ENCODE results near the gene CDKN1A.
A peak's percentile ranks its signal among the peaks of the same experiment; 100 is the strongest.

The CDKN1A gene

DNA sequence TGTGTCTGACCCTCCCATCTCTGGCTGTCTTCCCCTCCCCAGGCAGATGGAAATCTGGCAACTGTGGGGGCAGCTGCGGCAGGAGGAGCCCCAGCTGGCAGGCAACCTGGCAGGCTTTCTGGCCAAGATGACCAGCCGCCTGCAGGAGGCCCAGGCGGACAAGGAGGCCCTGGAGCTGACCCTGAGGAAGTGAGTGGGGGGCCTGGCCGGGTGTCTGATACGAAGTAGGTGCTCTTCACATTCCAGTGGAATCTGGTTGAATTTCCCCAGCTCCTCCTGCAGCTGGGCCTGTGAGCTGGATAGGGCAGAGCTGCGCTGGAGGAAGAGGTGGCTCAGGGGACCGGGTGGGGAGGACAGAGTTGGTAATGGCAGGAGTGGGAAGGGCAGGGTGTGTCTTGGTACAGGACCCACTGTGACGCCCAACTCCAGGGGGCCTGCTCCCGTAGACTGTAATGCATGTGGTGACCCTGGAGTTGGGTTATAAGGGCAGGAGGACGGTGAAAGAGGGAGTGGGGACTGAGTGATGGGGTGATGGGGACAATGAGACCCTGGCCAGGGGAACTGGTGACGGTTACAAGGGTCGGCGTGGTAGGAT is 38.8 kb downstream of the CDKN1A start:
- Histone ChIP-seq H3K36me3 (ENCODE audit: control insufficient read depth, insufficient read depth, low read length) (no peaks in the 10 kb centered on the region), H3K4me3 (replicated peaks; ENCODE audit: low read depth, low read length) (no peak overlapping the region), H3K27me3 (replicated peaks; ENCODE audit: control insufficient read depth, insufficient read depth, low read length) (no peaks in the 10 kb centered on the region)
- TF ChIP-seq, protein P1, sequence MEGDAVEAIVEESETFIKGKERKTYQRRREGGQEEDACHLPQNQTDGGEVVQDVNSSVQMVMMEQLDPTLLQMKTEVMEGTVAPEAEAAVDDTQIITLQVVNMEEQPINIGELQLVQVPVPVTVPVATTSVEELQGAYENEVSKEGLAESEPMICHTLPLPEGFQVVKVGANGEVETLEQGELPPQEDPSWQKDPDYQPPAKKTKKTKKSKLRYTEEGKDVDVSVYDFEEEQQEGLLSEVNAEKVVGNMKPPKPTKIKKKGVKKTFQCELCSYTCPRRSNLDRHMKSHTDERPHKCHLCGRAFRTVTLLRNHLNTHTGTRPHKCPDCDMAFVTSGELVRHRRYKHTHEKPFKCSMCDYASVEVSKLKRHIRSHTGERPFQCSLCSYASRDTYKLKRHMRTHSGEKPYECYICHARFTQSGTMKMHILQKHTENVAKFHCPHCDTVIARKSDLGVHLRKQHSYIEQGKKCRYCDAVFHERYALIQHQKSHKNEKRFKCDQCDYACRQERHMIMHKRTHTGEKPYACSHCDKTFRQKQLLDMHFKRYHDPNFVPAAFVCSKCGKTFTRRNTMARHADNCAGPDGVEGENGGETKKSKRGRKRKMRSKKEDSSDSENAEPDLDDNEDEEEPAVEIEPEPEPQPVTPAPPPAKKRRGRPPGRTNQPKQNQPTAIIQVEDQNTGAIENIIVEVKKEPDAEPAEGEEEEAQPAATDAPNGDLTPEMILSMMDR (IDR thresholded peaks at IDR 0.05; ENCODE audit: insufficient read depth, low read length, poor library complexity, severe bottlenecking) = no peak
- no peak for DNase-seq (ENCODE audit: extremely low read depth, insufficient read length)

DNA sequence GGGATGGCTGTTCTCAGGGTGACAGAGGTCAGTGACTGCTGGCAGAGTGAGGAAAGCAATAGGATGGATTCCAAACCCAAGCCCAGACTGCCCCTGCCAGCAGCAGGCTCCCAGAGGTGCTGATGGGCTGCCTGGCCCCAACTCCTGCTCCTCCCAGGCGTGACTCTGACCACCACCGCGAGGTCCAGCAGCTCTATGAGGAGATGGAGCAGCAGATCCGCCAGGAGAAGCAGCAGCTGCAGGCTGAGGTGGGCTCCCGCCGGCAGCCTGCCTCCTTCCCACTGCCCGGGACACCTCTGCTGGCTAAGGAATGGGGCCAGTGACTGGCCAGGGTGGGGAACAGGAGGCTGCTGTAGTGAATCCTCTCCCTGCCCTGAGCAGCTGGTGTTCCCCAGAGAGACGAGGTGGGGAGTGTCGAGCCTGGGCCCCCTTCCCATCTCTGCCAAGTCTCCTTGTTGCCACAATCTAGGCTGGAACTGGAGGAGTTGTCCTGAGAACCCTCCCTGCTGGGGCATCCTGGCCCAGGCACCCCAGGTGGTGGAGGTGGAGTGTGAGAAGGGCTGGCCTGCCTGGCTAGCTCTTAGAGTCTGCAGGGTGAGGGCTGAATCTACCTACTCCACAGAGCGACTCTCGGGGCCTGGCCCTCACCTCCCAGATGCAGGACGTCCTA is 39.5 kb downstream of the CDKN1A start:
- no peak for DNase-seq (ENCODE audit: extremely low read depth, insufficient read length)
- Histone ChIP-seq H3K36me3 (ENCODE audit: control insufficient read depth, insufficient read depth, low read length) (no peaks in the 10 kb centered on the region), H3K27me3 (replicated peaks; ENCODE audit: control insufficient read depth, insufficient read depth, low read length) (no peaks in the 10 kb centered on the region), H3K4me3 (replicated peaks; ENCODE audit: low read depth, low read length) (no peak overlapping the region)
- TF ChIP-seq, protein P1 (IDR thresholded peaks at IDR 0.05; ENCODE audit: insufficient read depth, low read length, poor library complexity, severe bottlenecking) = no peak

DNA sequence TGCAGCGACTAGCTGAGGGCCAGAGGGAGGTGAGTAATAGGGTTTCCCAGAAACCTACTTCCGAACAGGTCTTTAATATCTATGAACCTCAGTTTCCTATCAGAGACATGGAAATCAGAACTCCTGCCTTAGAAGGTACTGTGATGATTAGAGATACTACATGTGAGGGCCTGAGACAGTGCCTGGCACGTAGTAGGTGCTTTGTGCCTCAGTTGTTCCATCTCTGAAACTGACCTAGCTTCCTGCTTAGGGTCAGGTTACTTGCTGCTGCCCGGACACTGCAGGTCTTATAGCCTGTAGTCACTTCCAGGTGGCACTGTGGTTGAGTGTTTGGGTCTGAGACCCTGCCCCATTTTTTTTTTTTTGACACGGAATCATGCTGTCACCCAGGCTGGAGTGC is 40.0 kb downstream of the CDKN1A start:
- DNase-seq (ENCODE audit: extremely low read depth, insufficient read length) = no peak
- Histone ChIP-seq H3K27me3 (replicated peaks; ENCODE audit: control insufficient read depth, insufficient read depth, low read length) (no peaks in the 10 kb centered on the region), H3K4me3 (replicated peaks; ENCODE audit: low read depth, low read length) (no peak overlapping the region), H3K36me3 (ENCODE audit: control insufficient read depth, insufficient read depth, low read length) (no peaks in the 10 kb centered on the region)
- TF ChIP-seq, protein P1 (IDR thresholded peaks at IDR 0.05; ENCODE audit: insufficient read depth, low read length, poor library complexity, severe bottlenecking) = no peak

DNA sequence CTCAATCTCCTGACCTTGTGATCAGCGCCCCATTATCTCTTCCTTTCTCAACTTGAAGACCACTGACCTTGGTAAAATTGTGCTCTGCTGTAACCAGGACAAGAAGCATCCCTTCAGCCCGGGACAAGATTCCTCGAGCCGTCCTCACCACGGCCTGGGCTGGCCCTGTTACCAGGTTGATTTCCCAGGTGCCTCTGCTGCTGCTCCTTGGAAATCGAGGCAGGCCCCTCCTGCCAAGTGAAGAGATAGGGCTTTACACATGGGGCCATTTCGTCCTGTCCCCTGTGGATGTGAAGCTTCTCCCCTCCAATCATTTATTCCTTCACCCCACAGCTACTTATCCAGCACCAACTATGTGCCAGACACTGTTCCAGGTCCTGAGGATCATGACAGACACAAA is 40.6 kb downstream of the CDKN1A start:
- Histone ChIP-seq H3K36me3 (ENCODE audit: control insufficient read depth, insufficient read depth, low read length) (no peaks in the 10 kb centered on the region), H3K27me3 (replicated peaks; ENCODE audit: control insufficient read depth, insufficient read depth, low read length) (no peaks in the 10 kb centered on the region), H3K4me3 (replicated peaks; ENCODE audit: low read depth, low read length) (no peak overlapping the region)
- no peak for DNase-seq (ENCODE audit: extremely low read depth, insufficient read length)
- TF ChIP-seq, protein P1 (IDR thresholded peaks at IDR 0.05; ENCODE audit: insufficient read depth, low read length, poor library complexity, severe bottlenecking) = no peak

DNA sequence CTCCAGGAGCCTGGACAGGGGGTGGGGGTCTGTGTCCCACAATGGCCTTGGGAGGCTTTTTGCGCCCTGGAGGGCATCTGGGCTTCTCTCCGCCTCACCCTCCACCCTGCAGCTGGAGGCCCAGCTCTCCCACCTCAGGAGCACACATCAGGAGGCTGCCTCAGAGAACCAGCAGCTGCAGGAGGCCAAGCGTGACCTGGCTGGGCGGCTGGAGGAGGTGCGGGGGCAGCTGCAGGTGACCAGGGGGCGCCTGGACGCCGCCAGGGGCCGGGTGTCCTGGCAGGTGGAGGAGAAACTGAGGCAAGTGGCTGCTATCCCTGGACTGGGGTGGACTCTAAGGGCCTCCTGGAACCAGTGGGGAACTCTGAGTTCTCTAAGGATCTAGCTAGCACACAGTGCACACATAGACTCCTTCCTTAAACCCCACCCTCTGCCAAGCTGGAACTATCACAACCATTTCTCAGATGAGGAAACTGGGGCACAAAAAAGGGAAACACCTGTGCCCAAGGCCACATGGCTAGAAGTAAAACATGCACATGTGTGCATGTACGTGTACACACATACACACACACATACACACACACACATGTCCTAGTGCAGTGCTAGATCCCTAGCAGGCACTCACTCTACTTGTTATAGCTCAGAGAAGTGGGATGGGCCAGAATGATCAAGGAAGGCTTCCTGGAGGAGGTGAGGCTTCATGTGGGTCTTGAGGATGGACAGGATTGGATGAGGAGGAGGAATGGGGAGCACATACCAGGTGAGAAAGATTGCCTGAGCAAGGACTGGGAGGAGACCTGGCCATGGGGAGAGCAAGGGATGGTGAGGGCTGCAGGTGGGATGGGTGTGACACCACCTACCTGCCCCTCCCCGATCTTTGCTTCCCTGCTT is 42.0 kb downstream of the CDKN1A start:
- H3K36me3 ChIP-seq (ENCODE audit: control insufficient read depth, insufficient read depth, low read length) = no peaks in the 10 kb centered on the region
- peak; percentile 54 for DNase-seq (ENCODE audit: extremely low read depth, insufficient read length)
- H3K27me3 ChIP-seq (replicated peaks; ENCODE audit: control insufficient read depth, insufficient read depth, low read length) = no peaks in the 10 kb centered on the region
- no peak overlapping the region for H3K4me3 ChIP-seq (replicated peaks; ENCODE audit: low read depth, low read length)
- TF ChIP-seq, protein P1 (IDR thresholded peaks at IDR 0.05; ENCODE audit: insufficient read depth, low read length, poor library complexity, severe bottlenecking) = no peak
